ENCODE data around the gene PJA2.

The PJA2 gene

DNA sequence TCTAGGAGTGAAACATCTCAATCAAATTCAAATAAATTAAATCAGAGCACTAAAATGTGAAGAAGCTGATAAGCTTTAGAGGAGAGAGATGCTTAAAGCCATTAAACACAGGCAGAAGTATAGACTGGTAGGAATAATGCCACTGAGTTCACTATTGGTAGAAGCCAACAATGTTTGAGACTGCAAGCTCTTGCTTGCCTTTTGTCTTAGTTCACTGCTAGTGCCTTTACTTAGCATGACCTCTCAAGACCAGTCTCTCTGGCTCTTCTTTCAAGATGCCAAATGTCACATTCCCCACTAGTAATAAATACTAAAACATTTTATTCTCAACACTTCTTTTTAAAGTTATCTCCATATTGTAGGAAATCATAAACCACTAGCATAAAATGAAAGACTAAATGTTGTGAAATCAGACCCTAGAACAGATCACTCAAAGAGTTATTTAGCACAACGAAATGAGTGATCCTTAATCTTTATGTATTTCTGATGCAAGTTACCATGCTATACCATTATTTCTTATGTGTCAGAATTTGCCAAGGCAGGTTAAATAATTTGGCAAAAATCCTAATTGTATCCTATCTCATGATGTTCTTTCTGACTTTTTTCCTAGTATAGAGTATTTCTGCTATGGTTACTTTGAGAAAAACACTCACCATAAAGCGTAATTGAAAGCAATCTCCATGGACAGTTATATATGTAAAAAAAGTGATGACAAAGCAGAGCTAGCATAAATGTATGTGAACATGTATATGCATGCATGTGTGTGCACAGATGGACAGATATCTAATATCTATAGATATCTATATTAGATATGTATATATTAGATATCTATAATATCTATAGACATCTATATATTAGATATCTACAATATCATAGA, 57.5 kb downstream of the PJA2 start:
- Histone ChIP-seq H3K27me3 (no peaks in the 10 kb centered on the region), H3K4me1 (no peaks in the 10 kb centered on the region), H4K20me1 (peaks cover 39% of the 10 kb centered on the region), H3K4me2 (no peak overlapping the region), H3K4me3 (no peak overlapping the region), H3K36me3 (peaks cover 60% of the 10 kb centered on the region), H3K9me3 (no peaks in the 10 kb centered on the region), H3K27ac (no peak overlapping the region), H3K9ac (no peak overlapping the region)
- TF ChIP-seq Cebpa-rat (IDR thresholded peaks at IDR 0.05), result no peak

DNA sequence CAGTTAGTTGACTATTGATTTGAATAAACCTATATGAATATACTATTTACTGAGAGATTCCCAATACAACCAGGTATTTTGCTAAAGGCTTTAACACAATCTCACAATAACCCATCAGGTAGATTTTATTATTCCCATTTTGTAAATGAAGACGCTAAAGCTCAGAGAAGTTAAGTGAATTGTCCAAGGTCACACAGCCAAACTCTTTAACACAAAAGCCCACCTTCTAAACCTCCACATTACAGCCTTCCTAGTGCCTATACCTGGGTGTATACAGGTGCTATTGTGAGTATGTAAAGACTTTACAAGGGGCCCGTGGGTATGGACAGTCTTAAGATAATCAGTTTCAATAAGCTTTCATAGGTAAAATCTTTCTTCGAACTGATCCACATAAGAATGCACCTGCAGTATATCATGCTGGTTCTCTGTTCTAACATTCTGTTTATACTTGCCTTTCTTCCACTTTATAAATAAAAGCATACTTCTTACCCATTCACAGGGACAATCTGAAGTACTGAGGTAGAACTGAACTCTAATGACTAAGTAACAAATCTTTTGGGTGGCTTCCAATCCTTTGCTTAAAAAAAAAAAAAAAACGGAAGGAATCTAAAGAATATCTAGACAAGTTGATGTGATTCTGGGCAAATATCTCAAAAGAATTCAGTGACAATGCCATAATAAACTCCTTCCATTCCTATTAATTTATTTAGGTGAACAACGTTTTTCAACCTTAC, 59.1 kb downstream of the PJA2 start:
- no peaks in the 10 kb centered on the region for H3K4me1 ChIP-seq
- peaks cover 45% of the 10 kb centered on the region for H4K20me1 ChIP-seq
- H3K4me3 ChIP-seq, result no peak overlapping the region
- H3K36me3 ChIP-seq, result peaks cover 61% of the 10 kb centered on the region
- no peaks in the 10 kb centered on the region for H3K27me3 ChIP-seq
- H3K4me2 ChIP-seq, result no peak overlapping the region
- H3K9me3 ChIP-seq, result no peaks in the 10 kb centered on the region
- H3K27ac ChIP-seq, result no peak overlapping the region
- no peak overlapping the region for H3K9ac ChIP-seq
- TF ChIP-seq Cebpa-rat (IDR thresholded peaks at IDR 0.05), result no peak

DNA sequence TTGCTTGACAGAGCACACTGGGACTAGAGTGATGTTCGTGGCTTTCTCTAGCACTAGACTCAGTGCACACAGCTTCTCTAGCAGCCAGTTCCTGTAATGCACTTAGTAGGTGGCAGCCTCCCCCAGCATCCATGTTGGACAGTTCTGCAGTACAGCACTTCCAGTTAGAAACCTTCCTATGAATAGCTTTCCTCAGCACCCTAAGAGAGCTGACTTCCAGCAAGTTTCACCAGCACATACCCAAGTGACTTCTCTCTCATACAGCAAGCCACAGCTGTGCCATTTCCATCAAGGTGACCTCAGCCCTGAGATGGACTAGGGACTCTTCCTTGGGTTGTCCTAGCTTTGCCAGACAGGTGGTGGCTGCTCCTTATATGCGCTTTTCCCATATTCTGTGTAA, 60.4 kb downstream of the PJA2 start:
- Histone ChIP-seq H3K4me3 (no peak overlapping the region), H3K27ac (no peak overlapping the region), H3K9ac (no peak overlapping the region), H3K27me3 (no peaks in the 10 kb centered on the region), H4K20me1 (peaks cover 45% of the 10 kb centered on the region), H3K36me3 (peaks cover 65% of the 10 kb centered on the region), H3K4me2 (no peak overlapping the region), H3K4me1 (no peaks in the 10 kb centered on the region), H3K9me3 (no peaks in the 10 kb centered on the region)
- TF ChIP-seq Cebpa-rat (IDR thresholded peaks at IDR 0.05), result no peak

DNA sequence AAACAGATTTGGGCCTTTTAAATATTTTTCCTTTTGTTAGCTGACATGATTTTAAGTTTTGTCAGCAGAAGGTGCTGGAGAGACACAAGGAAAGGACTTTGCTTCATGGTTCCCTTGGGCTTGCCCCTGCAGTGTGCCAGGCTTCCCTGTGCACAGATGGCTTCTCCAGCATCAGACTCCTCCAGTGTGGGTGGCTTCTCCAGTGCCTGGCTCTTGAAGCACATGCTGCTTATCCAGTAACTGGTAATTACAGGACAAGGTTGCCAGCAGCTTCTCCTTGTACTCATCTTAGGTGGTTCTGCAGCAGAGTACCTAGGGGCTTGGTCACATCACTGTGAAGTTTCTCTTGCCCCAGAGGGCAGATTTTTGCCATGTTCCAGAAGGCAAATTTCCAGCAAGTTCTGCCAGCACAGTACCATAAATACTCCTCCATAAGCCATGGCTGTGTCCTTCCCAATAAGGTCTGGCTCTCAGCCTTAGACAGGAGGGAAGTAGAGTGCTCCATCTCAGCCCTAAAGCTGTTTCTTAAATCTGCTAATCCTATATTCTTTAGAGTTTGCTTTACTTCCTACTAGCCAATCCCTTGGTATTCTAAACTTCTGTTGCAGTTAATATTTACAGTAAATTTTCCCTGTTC, 62.4 kb downstream of the PJA2 start:
- Histone ChIP-seq H3K4me3 (no peak overlapping the region), H3K36me3 (peaks cover 76% of the 10 kb centered on the region), H3K27ac (no peak overlapping the region)

DNA sequence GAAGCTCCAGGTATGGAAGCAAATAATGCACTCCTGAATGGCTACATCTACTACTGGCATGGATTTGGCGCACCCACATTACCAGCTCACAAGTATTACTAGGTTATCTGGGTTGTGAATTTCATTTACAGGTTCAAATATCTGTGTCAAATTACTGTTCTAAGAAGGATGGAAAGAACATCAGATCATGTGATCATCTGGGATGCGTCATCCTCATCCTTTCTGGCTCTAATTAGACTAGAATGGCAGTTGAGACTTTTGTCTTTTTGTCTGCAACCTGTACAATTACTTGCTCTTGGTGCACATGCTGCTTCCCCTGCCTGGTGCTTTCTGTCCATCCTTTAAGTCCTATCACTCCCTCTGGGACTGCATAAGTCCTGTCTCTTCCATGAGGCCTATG, 64.1 kb downstream of the PJA2 start:
- Histone ChIP-seq H3K9me3 (peaks cover 6% of the 10 kb centered on the region; the same call in 1 of the 2 replicates), H3K4me1 (no peaks in the 10 kb centered on the region), H3K9ac (no peak overlapping the region), H3K4me2 (no peak overlapping the region), H4K20me1 (peaks cover 35% of the 10 kb centered on the region), H3K27me3 (no peaks in the 10 kb centered on the region), H3K36me3 (peaks cover 67% of the 10 kb centered on the region), H3K4me3 (no peak overlapping the region), H3K27ac (no peak overlapping the region)
- TF ChIP-seq Cebpa-rat (IDR thresholded peaks at IDR 0.05), result no peak

More for the DNA sequence above, 62.4 kb downstream of the PJA2 start:
- H3K4me2 ChIP-seq, result no peak overlapping the region
- no peak overlapping the region for H3K9ac ChIP-seq
- H3K4me1 ChIP-seq, result no peaks in the 10 kb centered on the region
- H3K9me3 ChIP-seq, result peaks cover 6% of the 10 kb centered on the region; the same call in 1 of the 2 replicates
- peaks cover 45% of the 10 kb centered on the region for H4K20me1 ChIP-seq
- H3K27me3 ChIP-seq, result no peaks in the 10 kb centered on the region
- TF ChIP-seq Cebpa-rat (IDR thresholded peaks at IDR 0.05), result no peak

DNA sequence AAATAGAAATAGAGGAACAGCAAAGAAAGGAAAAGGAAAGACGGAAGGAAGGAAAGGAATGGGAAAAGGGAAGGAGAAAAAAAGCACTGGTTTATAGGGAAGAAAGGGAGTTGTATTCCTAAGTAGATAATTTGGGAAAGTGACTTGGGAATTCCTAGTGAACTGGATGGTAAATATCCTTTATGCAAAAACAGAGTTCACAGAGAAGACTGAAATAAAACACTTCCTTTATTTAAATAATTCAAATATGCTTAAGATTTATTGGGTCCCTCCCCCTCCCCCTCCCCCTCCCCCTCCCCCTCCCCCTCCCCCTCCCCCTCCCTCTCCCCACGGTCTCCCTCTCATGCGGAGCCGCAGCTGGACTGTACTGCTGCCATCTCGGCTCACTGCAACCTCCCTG, 69.4 kb downstream of the PJA2 start:
- H3K4me3 ChIP-seq, result no peak overlapping the region
- H3K4me1 ChIP-seq, result no peaks in the 10 kb centered on the region
- TF ChIP-seq Cebpa-rat (IDR thresholded peaks at IDR 0.05), result no peak
- H3K36me3 ChIP-seq, result peaks cover 51% of the 10 kb centered on the region
- H3K9me3 ChIP-seq, result peaks cover 6% of the 10 kb centered on the region; the same call in 1 of the 2 replicates
- no peaks in the 10 kb centered on the region for H3K27me3 ChIP-seq
- no peak overlapping the region for H3K4me2 ChIP-seq
- H3K9ac ChIP-seq, result no peak overlapping the region
- H4K20me1 ChIP-seq, result no peaks in the 10 kb centered on the region
- no peak overlapping the region for H3K27ac ChIP-seq

DNA sequence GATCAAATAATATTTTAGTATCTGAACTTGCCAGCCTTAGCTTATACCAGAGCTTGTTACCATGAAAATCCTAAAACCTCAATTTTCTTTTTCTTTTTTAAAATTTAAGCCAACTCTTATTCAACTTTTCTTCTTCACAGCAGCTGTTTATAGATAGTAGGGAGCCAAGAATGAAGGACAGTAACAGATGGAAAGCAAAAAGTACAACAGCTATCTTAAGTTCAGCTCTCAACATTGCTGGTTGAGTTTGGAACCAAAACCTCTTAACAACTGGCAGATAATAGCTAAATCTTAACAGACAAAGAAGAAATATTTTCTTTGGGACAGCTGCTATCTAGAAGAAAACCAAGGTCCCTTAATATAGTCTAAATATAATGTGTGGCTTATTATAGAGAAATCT, 74.7 kb downstream of the PJA2 start:
- no peak overlapping the region for H3K9ac ChIP-seq
- peaks cover 41% of the 10 kb centered on the region for H3K36me3 ChIP-seq
- H3K4me3 ChIP-seq, result no peak overlapping the region
- TF ChIP-seq Cebpa-rat (IDR thresholded peaks at IDR 0.05), result no peak
- H3K9me3 ChIP-seq, result no peaks in the 10 kb centered on the region
- H3K4me2 ChIP-seq, result no peak overlapping the region
- H3K27ac ChIP-seq, result no peak overlapping the region
- H3K27me3 ChIP-seq, result no peaks in the 10 kb centered on the region
- no peaks in the 10 kb centered on the region for H3K4me1 ChIP-seq
- H4K20me1 ChIP-seq, result no peaks in the 10 kb centered on the region

DNA sequence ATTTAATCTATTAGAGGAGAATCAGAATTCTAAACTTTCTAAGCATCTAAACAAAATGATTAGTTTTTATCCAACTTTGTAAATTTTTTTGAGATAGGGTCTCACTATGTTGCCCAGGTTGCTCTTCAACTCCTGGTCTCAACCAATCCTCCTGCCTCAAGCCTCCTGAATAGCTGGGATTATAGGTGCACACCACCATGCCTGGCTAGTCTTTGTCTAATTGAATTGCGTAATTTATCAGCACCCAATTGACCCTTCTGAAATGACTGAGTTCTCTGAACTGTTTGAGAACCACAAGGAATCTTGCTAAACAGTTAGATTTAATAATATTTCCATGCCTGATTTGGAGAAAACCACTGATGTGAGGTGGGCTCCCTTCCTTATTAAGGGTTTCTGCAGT, 75.7 kb downstream of the PJA2 start:
- no peaks in the 10 kb centered on the region for H3K9me3 ChIP-seq
- H3K4me3 ChIP-seq, result no peak overlapping the region
- H3K4me2 ChIP-seq, result no peak overlapping the region
- H3K27ac ChIP-seq, result no peak overlapping the region
- H4K20me1 ChIP-seq, result no peaks in the 10 kb centered on the region
- H3K36me3 ChIP-seq, result peaks cover 40% of the 10 kb centered on the region
- no peak overlapping the region for H3K9ac ChIP-seq
- no peak for TF ChIP-seq Cebpa-rat (IDR thresholded peaks at IDR 0.05)
- no peaks in the 10 kb centered on the region for H3K4me1 ChIP-seq
- H3K27me3 ChIP-seq, result no peaks in the 10 kb centered on the region

DNA sequence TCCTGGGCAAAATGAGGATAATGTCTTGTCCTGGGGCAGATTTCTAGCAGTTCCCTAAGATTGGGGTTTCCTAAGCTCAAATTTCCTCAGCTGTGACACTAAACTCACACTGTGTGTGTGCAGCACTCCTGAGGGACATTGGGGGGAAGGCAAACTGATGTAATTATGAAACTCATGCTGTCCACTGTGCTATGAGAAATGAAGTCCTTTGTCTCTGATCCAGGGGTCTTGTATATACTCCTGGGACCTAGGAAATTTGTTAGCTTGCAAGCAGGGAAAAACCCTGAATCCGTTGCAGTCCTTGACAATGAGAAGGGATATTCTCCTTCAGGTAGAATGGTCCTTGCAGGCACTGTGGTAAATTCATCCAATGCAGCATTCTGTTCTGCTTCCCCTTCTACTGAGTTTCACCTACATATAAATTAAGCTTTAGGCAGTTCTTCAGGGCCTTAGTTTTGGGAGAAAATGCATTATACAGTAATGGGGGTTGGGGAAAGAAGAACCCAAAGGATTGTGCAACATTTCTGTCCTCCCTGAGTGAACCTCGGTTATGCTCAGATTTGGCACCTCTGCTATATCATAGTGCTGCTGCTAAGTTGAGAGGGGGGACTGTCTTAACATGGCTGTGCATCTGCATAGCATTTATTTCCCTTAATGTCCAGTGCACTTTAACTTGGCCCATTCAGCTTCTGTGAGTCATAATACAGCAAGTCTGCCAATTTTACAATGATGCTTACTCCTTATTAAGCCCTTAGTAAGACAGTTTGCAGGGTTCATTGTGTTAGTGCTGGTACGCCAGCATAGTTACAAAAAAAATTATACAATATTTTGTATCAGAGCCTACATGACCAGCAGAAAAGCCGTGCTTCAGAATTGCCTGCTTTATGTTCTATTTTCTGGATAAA, 80.2 kb downstream of the PJA2 start:
- H3K4me2 ChIP-seq, result no peak overlapping the region
- H3K4me3 ChIP-seq, result no peak overlapping the region
- H3K9me3 ChIP-seq, result no peaks in the 10 kb centered on the region
- H4K20me1 ChIP-seq, result no peaks in the 10 kb centered on the region
- H3K27me3 ChIP-seq, result no peaks in the 10 kb centered on the region
- H3K27ac ChIP-seq, result no peak overlapping the region
- H3K36me3 ChIP-seq, result peaks cover 16% of the 10 kb centered on the region
- H3K4me1 ChIP-seq, result no peaks in the 10 kb centered on the region
- no peak overlapping the region for H3K9ac ChIP-seq
- TF ChIP-seq Cebpa-rat (IDR thresholded peaks at IDR 0.05), result 0 out of 2 replicates have a peak, but pooled peaks have one; percentile 11
